ENCODE results near the gene MUC15.

Gene MUC15

DNA sequence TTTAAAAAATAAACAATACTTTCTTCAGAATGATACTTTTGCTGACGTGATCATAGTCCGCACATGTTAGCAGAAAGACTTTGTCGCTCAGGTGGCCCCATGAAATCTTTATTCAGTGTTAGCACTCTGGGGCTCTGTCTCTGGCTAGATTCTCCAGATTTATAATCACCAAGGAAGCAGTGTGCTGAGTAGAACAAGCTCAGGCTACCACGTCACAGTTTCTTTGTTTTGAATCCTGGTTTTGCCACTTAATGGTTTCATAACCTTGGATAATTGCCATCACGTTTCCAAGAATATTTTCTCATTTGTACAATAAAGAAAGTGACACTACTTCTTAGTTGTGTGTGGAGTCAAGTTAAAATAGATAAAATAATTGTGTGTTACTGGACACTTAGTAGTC lies 3.9 kb upstream of the MUC15 start:
- no peak for DNase-seq (ENCODE audit: low read depth in 2 of 2, low spot score in 1 of 2)

DNA sequence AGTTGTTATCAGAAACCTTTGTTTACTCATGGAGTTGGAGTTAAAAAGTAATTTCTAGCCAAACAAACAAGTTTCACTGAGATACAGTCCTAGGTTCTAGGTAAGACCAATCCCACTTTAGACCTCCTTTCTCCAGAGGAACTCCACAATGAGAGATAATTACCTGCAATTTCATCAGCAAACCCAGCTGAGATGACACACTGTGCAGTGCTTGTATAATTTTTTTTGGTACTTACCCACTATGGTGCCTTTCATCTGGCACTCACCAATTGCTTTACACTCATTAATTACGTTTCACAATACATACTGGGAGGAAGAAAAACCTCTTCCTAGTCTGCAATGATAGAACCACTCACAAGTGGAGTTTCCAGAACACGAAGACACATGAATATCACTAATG lies 1.8 kb upstream of the MUC15 start:
- DNase-seq (ENCODE audit: low read depth in 2 of 2, low spot score in 1 of 2) = no peak

- DNase-seq (ENCODE audit: low read depth in 2 of 2, low spot score in 1 of 2) = no peak
Observed at GRCh38 chr11:26572770-26573402, 823 bp upstream of the MUC15 start.

GRCh38 chr11:26569646-26570045 lies 2.4 kb downstream of the MUC15 start:
- DNase-seq (ENCODE audit: low read depth in 2 of 2, low spot score in 1 of 2) = no peak

DNA sequence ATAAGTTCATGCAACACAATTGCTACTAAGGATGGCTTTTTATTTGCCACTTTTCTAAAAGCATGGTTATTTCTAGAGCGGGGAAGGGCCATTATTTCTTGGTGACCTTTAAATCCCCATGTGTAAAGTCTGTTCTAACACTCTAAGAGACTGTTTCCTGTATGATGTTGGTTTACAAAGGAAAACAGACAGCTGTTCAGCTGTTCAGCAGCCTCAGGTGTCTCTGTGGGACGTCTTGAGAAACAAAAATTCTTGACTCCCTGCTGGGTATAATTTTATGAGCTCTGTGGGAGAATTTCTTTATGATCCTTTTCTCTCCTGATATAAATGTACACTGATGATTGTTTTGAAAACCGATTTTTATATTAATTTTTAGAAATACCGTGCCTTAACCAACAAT lies 13.9 kb downstream of the MUC15 start:
- DNase-seq (ENCODE audit: low read depth in 2 of 2, low spot score in 1 of 2) = no peak

DNA sequence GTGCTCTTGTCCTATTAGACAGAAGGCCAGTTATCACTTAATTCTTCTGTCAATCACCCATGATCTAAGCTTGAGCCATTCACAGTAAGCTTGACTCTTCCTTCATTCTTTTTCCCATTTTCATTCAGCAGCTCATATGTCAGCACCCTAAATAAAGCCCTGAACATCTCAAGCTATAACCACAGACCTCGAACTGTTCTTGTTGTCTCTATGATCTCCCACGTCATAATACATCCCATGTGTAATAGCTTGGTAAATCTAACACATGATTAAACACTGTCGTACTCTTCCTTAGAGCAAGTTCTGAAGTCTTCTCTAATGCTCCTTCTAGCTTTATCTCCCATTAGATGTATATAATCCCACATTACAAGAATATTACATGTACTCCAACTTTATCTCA lies 14.4 kb downstream of the MUC15 start:
- DNase-seq (ENCODE audit: low read depth in 2 of 2, low spot score in 1 of 2) = no peak

DNA sequence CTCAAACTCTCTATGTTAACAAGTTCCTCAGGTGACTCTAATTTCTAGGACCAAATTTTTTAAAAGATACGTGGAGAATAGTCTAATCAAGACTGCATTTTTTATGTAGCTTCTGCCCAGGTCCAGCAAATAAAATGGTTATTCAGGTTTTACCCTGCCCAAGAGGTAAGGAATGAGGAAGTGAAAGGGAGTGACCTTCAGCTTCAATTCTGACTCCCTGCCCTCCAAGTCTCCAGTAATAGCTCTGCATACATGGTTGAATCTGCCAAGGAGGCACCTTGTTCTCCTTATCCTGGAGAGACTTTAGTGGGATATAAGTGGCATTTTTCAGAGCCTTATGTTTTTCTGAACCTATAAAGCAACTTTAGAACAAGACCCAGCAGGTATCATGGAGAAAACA lies 15.5 kb downstream of the MUC15 start:
- DNase-seq (ENCODE audit: low read depth in 2 of 2, low spot score in 1 of 2) = no peak

DNA sequence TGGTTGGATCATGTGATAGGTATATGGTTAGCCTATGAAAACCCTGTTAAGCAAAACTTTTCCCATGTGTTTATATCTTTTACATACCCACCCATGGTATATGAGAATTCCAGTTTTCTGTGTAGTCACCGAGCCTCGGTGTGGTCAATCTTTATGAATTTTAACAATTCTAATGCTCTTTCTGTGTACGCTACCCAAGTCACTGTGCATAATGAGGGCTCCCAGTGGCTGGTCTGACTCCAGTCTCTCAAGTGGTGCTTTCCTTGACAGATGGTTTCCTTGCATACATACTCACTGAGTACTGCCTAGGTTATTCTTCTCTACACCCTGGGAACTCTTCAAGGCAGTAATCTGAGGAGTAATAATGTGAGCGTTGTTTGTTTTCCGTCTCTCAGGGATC lies 17.6 kb downstream of the MUC15 start:
- DNase-seq (ENCODE audit: low read depth in 2 of 2, low spot score in 1 of 2) = no peak

GRCh38 chr11:26553182-26553581 lies 18.9 kb downstream of the MUC15 start:
- DNase-seq (ENCODE audit: low read depth in 2 of 2, low spot score in 1 of 2) = no peak

- no peak for DNase-seq (ENCODE audit: low read depth in 2 of 2, low spot score in 1 of 2)
Observed at GRCh38 chr11:26551186-26551801, 20.8 kb downstream of the MUC15 start.

DNA sequence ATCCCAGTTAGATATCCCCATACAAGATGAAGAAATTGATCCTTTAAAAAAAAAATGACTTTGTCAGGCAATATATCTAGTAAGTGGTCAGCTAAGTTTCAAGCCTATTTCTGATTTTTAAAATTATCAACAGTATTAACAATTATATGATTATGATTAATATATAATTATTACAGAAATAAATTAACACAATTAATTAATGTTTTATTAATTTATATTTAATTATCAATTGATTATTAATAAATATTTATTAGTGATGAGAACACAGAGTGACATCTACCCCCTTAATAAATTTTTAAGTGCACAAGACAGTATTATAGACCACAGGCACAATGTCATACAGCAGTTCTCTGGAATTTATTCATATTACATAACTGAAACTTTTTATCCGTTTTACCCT lies 22.0 kb downstream of the MUC15 start:
- no peak for DNase-seq (ENCODE audit: low read depth in 2 of 2, low spot score in 1 of 2)

GRCh38 chr11:26549176-26549575 lies 22.9 kb downstream of the MUC15 start:
- DNase-seq (ENCODE audit: low read depth in 2 of 2, low spot score in 1 of 2) = no peak

- DNase-seq (ENCODE audit: low read depth in 2 of 2, low spot score in 1 of 2) = no peak
Observed at GRCh38 chr11:26541870-26542269, 30.2 kb downstream of the MUC15 start.

DNA sequence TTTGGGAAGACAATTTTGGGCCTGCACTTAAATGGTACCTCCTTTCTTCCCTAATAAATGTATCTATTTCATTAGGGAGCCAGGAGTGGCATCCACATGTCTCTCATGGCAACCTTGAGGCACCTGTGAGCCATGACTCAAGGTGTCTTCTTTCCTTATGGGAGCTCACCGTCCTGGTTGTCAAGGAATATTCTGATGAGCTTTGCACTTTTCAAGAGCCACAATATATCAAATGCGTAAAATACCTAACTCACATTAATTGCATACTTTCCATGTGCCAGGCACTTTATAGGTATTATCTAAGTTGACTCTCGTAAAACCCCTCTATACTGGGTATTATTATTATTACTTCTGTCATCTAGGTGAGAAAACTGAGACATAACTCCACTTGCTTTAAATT lies 32.5 kb downstream of the MUC15 start:
- no peak for DNase-seq (ENCODE audit: low read depth in 2 of 2, low spot score in 1 of 2)

DNA sequence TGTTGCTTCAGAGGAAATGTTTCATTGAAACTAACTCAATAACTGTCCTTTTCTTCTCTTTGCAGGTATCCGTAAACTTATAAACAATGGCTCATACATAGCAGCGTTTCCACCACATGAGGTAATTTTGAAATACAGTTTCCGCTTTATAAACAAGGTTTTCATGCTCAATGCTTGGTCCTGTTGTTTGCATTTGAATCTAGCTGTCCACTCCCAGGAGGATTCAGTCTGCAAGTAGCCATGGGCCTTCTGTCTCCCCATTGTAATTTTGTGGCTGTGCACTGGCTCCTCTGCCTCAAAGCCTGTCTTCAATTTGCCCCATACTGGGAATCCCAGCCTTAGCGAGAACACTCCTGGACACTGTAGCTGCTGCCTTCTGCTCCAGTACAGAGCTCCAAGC lies 34.7 kb downstream of the MUC15 start:
- no peak for DNase-seq (ENCODE audit: low read depth in 2 of 2, low spot score in 1 of 2)

- no peak for DNase-seq (ENCODE audit: low read depth in 2 of 2, low spot score in 1 of 2)
Observed at GRCh38 chr11:26527685-26528084, 44.4 kb downstream of the MUC15 start.

DNA sequence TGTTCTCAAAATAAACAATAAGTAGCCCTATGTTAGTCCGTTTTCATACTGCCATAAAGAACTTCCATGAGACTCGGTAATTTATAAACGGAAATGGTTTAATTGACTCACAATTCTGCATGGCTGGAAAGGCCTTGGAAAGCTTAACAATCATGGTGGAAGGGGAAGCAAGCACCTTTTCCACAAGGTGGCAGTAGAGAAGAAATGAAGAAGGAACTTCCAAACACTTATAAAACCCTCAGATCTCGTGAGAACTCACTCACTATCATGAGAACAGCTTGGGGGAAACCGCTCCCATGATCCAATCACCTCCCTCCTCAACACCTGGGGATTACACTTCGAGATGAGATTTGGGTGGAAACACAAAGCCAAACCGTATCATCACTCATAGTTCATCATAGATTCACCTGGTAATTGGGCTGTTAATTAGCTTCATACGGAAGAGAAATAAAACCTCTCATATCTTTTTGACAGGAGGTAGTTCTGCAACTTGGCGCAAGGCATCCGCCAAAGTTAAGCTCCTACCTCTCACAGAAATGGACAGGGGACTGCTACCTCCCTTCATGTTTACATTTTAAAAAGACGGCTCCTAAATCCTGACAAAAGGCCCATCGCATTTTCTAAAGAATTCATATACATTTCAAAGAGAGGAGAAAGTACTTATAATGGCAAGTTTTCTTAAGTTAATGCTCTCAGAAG lies 49.0 kb downstream of the MUC15 start:
- no peak for DNase-seq (ENCODE audit: low read depth in 2 of 2, low spot score in 1 of 2)

DNA sequence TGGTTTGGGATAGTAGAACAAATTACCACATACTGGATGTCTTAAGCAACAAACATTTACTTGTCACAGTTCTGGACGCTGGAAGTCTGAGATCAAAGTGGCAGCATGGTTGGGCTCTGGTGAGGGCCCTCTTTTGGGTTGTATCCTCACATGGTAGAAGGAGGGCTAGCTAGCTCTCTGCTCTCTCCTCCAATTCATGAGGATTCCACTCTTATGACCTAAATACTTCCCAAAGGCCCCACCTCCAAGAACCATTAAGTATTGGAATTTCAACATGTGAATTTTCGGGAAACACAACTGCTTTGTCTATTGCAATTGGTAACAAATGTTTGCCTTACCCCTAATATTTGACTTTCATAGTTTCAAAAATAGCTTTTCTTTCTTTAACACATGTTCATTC lies 52.6 kb downstream of the MUC15 start:
- no peak for DNase-seq (ENCODE audit: low read depth in 2 of 2, low spot score in 1 of 2)

DNA sequence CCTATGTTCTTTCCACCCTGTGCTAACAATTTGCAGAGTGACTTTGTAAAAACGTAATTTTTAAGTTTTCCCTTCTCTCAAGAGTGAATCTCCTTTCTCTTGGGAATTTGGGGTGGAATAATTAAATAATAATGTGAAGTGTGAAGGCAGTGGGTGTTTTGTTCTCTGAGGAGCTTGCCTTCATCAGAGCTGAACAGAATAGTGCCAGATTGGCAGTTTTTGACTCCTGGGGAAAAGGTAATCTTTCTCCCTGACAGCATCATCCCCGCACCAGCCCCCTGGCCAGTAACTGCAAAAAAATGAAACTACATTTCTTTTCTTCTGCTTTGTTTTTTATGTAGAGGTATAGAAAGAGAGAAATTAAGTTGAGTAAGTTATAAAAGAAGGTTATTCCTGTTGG lies 59.9 kb downstream of the MUC15 start:
- no peak for DNase-seq (ENCODE audit: low read depth in 2 of 2, low spot score in 1 of 2)

- no peak for DNase-seq (ENCODE audit: low read depth in 2 of 2, low spot score in 1 of 2)
Observed at GRCh38 chr11:26510756-26511155, 61.3 kb downstream of the MUC15 start.

DNA sequence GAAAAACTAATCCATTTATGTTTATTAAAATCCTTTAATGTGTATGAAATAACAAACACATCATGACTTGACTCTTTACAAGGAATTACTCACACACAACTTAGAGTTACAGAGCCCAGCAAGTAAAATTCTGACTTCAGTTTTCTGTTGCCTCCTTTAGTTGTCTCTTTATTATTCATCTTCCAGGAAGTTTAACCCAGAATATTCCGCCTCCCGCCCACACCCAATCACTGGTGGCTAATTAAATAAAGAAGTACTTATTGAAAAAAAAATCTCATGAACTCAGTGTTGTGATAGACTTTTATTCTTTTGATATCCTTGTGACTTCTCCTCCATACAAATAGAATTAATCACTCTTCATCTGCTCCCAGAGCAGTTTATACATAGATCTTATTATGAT lies 61.9 kb downstream of the MUC15 start:
- DNase-seq (ENCODE audit: low read depth in 2 of 2, low spot score in 1 of 2) = no peak

Measured in stimulated activated CD8-positive, alpha-beta memory T cell treated with anti-CD3 and anti-CD28 coated beads, Interleukin-4, amount 100 ng/mL, for 1 hour (primary cell).